Measurements from ENCODE around the gene CHRM4.
A peak's percentile ranks its signal among the peaks of the same experiment; 100 is the strongest.

Gene CHRM4

DNA sequence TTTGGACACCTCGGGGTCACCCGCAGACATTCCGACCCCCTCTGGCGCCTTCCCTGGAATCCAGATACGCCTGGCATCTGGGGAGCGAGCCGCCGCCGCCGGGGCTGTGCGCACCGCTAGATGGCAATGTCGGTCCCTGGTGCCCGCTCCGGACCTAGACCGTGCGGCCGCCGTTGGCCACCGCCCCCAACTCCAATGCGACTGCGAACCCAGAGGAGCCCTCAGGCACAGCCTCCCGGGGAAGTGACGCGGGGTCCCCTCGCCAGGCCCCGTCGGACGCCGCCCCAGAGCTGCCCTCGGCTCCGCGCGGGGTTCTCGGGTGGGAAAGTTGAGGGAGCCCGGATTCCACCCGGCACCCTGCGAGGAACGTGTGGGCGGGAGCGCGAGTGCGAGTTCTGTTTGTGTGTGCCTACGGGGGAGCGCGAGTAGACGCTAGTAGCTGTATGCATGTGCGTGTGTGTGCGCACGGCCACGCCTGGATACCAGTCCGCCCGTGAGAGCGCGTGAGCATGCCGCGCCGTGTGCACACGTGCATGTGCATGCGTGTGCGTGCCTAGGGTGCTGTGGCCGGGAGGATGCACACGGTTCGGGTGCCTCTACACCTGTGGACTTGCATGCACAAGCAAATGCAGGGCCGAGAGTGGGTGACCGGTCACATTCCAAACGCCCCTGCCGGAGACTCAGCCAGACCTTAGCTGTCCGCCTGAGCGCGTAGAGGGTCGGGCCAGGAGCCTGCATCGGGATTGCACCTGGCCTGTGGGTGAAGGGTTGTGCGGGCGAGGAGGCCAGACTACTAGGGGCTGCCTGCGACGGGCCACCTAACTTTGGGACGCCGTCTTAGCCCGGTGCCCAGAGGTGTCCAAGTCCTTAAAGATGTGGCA lies 1.9 kb downstream of the CHRM4 start:
- H3K27me3 ChIP-seq (ENCODE audit: insufficient read depth, poor library complexity, severe bottlenecking): peaks cover 25% of the 10 kb centered on the region
- peak in 1 of 2 experiments; percentile 71 for DNase-seq (ENCODE audit: low read depth in 1 of 2, low spot score in 1 of 2)

DNA sequence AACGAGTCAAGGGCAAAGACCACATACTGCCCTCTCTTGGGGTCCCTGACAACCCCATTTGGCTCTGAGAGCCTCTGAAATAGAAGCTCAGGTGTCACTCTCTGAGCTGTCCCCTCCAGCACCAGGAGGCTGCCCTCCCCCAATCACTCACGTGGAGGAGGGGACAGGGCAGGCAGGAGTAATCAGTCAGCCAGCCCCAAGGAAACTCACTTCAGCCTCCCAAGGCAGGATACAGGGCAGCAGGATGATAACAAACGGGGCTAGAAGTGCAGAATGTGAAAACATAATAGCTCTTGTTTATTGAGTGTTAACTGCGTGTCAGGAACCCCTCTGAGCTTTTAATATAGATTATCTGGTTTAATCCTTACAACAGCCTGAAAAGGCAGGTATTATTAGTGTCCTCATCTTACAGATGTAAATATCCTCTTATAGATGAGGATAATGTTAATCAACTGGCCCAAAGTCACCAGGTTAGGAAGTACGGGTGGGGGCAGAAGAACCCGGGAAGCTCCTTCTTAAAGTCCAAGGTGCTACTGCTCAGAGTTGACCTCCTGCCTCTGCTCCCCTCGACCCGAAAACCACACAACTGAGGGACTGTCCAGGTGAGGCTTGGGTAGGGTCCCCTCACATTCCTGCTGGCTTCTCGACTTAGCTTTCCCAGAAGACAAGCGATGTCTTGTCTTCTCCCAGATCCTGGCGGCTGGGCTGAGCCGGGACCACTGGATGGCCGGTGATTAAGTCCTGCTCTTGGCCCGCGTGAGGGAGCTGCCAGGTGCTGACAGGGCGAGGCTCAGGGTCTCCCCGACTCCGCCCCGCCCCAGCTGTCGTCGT lies 2.7 kb downstream of the CHRM4 start:
- peaks cover 25% of the 10 kb centered on the region for H3K27me3 ChIP-seq (ENCODE audit: insufficient read depth, poor library complexity, severe bottlenecking)
- TF ChIP-seq, protein P1, sequence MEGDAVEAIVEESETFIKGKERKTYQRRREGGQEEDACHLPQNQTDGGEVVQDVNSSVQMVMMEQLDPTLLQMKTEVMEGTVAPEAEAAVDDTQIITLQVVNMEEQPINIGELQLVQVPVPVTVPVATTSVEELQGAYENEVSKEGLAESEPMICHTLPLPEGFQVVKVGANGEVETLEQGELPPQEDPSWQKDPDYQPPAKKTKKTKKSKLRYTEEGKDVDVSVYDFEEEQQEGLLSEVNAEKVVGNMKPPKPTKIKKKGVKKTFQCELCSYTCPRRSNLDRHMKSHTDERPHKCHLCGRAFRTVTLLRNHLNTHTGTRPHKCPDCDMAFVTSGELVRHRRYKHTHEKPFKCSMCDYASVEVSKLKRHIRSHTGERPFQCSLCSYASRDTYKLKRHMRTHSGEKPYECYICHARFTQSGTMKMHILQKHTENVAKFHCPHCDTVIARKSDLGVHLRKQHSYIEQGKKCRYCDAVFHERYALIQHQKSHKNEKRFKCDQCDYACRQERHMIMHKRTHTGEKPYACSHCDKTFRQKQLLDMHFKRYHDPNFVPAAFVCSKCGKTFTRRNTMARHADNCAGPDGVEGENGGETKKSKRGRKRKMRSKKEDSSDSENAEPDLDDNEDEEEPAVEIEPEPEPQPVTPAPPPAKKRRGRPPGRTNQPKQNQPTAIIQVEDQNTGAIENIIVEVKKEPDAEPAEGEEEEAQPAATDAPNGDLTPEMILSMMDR (IDR thresholded peaks at IDR 0.05; ENCODE audit: insufficient read depth, low read length): no peak
- TF ChIP-seq GABPA (IDR thresholded peaks at IDR 0.05; ENCODE audit: low read depth): no peak
- TF ChIP-seq SPI1 (IDR thresholded peaks at IDR 0.05; ENCODE audit: borderline replicate concordance, low read depth): no peak
- TF ChIP-seq POLR2AphosphoS5 (IDR thresholded peaks at IDR 0.05; ENCODE audit: low read depth): no peak
- TF ChIP-seq, protein P2, sequence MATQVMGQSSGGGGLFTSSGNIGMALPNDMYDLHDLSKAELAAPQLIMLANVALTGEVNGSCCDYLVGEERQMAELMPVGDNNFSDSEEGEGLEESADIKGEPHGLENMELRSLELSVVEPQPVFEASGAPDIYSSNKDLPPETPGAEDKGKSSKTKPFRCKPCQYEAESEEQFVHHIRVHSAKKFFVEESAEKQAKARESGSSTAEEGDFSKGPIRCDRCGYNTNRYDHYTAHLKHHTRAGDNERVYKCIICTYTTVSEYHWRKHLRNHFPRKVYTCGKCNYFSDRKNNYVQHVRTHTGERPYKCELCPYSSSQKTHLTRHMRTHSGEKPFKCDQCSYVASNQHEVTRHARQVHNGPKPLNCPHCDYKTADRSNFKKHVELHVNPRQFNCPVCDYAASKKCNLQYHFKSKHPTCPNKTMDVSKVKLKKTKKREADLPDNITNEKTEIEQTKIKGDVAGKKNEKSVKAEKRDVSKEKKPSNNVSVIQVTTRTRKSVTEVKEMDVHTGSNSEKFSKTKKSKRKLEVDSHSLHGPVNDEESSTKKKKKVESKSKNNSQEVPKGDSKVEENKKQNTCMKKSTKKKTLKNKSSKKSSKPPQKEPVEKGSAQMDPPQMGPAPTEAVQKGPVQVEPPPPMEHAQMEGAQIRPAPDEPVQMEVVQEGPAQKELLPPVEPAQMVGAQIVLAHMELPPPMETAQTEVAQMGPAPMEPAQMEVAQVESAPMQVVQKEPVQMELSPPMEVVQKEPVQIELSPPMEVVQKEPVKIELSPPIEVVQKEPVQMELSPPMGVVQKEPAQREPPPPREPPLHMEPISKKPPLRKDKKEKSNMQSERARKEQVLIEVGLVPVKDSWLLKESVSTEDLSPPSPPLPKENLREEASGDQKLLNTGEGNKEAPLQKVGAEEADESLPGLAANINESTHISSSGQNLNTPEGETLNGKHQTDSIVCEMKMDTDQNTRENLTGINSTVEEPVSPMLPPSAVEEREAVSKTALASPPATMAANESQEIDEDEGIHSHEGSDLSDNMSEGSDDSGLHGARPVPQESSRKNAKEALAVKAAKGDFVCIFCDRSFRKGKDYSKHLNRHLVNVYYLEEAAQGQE (IDR thresholded peaks at IDR 0.05; ENCODE audit: insufficient replicate concordance, low read depth): peak; percentile 61
- DNase-seq (ENCODE audit: low read depth in 1 of 2, low spot score in 1 of 2): no peak
- no peak overlapping the region for H3K27ac ChIP-seq (replicated peaks)
- no peak overlapping the region; the same call in 1 of the 2 replicates for H3K4me3 ChIP-seq (replicated peaks; ENCODE audit: insufficient read depth, low read length)

More for the DNA sequence above, 1.9 kb downstream of the CHRM4 start:
- Histone ChIP-seq H3K27ac (replicated peaks) (no peak overlapping the region), H3K4me3 (replicated peaks; ENCODE audit: insufficient read depth, low read length) (peak overlapping the region; percentile 47)
- TF ChIP-seq, protein P2 (IDR thresholded peaks at IDR 0.05; ENCODE audit: insufficient replicate concordance, low read depth): peak; percentile 55
- no peak for TF ChIP-seq GABPA (IDR thresholded peaks at IDR 0.05; ENCODE audit: low read depth)
- TF ChIP-seq, protein P1 (IDR thresholded peaks at IDR 0.05; ENCODE audit: insufficient read depth, low read length): peak; percentile 35

DNA sequence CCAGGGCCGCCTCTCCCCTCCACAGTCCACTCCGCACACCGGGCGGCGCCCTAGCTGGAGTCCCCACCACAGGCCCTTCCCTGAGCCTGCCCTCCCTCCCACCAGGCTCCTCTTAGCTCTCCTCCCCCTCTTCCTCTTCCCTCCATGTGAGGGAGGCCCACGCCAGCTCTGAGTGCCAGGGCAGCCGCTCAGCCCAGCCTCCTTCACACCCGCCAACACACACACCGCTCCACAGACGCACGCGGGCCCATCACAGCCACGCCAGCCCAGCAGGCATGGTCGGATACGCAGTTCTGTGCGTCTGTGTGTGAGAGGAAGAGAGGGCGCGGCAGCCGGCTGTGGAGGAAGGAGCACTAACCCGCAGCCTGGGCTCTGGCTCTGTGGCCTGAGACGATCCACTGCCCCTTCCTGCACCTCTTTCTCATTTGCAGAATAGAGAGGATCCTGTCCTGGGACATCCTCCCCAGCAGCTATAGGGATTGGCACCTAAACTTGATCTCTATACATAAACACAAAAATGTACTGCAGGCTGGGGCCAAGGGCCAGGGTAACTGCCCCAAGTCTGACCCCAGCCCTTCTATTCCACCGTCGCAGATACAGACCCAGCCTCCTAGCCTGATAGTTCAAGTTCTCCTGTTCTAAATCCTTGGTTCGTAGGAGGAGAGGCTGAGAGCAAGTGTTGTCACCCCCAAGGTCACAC lies 3.5 kb downstream of the CHRM4 start:
- Histone ChIP-seq H3K27ac (replicated peaks) (no peak overlapping the region), H3K27me3 (ENCODE audit: insufficient read depth, poor library complexity, severe bottlenecking) (peaks cover 25% of the 10 kb centered on the region), H3K4me3 (replicated peaks; ENCODE audit: insufficient read depth, low read length) (no peak overlapping the region)
- TF ChIP-seq, protein P1 (IDR thresholded peaks at IDR 0.05; ENCODE audit: insufficient read depth, low read length): no peak
- TF ChIP-seq POLR2AphosphoS5 (IDR thresholded peaks at IDR 0.05; ENCODE audit: low read depth) (no peak), SPI1 (IDR thresholded peaks at IDR 0.05; ENCODE audit: borderline replicate concordance, low read depth) (no peak; the same call in 1 of the 2 replicates), GABPA (IDR thresholded peaks at IDR 0.05; ENCODE audit: low read depth) (no peak)
- TF ChIP-seq, protein P2 (IDR thresholded peaks at IDR 0.05; ENCODE audit: insufficient replicate concordance, low read depth): no peak
- DNase-seq (ENCODE audit: low read depth in 1 of 2, low spot score in 1 of 2): peak in 1 of 2 experiments; percentile 51
